Cardiac muscle cell (in vitro differentiated cells and primary cell): ENCODE measurements around the gene CPLX3. TPM values are rescaled to one million over a fixed set of nuclear protein-coding genes. Genes with fewer than 3 reads are reported as not detected.

Experiments used
- DNase-seq, 2 donors: peaks; one replicate each; pipeline versions ENCODE4 v3.0.0 to v3.0.0-alpha.2; 2010 to 2017; ENCODE audit warnings: low read depth in 1 of 2, low spot score in 1 of 2
- H3K27ac ChIP-seq: fragments of 200-600 bp; sonication (generic); 2 replicates; pipeline ENCODE4 v1.5.1; 2016
- H3K27me3 ChIP-seq: fragments of 200-600 bp; sonication (generic); 2 replicates; pipeline ENCODE4 v1.6.0; 2016; ENCODE audit warnings: control low read depth
- H3K36me3 ChIP-seq: fragments of 200-600 bp; sonication (generic); 2 replicates; pipeline ENCODE4 v1.5.1; 2016; ENCODE audit warnings: control low read depth
- H3K4me1 ChIP-seq: fragments of 200-600 bp; sonication (generic); 2 replicates; pipeline ENCODE4 v1.8.1; 2017; ENCODE audit warnings: low read depth, mild to moderate bottlenecking, mixed run types
- H3K4me3 ChIP-seq: fragments of 200-600 bp; sonication (generic); 2 replicates; pipeline ENCODE4 v1.5.1; 2016; ENCODE audit warnings: mild to moderate bottlenecking
- H3K9me3 ChIP-seq: fragments of 200-600 bp; sonication (generic); 2 replicates; pipeline ENCODE4 v1.5.1; 2017; ENCODE audit warnings: low read depth, mild to moderate bottlenecking, control low read depth
- polyA plus RNA-seq: library from polyadenylated mRNA; unstranded; fragments of >200 nt; fragmentation: Nextera tagmentation; extraction: Ambion mirVana; gene quantifications from 2 replicates; pipeline ENCODE4 v1.2.1, GENCODE V29; 2016
- total RNA-seq: library from RNA; depleted of rRNA; stranded (reverse); fragments of >200 nt; gene quantifications from 2 replicates; pipeline ENCODE4 v1.2.3, GENCODE V29; 2016
- TF ChIP-seq, protein P1 (sequence below): IDR thresholded peaks from 2 replicates; pipeline ENCODE4 v1.5.1; 2012; ENCODE audit warnings: low read depth, mild to moderate bottlenecking, low read length

The CPLX3 gene
- total and polyA plus RNA-seq, 2 experiments from 2014 or later: not detected

DNA sequence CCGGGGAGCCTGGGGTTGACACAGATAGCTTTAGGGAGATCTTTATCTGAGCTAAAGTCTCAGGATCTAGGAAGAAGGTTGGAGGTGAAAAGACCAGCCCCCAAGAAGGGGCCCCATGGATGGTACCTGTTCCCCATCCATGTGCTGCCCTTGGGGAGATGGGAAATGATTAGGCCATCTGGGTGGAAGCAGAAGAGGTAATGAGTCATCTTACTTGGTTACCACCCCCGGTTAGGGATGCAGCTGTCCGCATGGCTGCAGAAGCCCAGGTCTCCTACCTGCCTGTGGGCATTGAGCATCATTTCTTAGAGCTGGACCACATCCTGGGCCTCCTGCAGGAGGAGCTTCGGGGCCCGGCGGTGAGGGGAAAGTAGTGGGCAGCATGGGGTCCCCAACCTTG, 3.1 kb upstream of the CPLX3 start:
- Histone ChIP-seq H3K27ac (no peak overlapping the region), H3K4me3 (no peak overlapping the region), H3K36me3 (no peaks in the 10 kb centered on the region), H3K4me1 (no peaks in the 10 kb centered on the region), H3K27me3 (peaks cover 42% of the 10 kb centered on the region), H3K9me3 (no peaks in the 10 kb centered on the region)
- TF ChIP-seq, protein P1, sequence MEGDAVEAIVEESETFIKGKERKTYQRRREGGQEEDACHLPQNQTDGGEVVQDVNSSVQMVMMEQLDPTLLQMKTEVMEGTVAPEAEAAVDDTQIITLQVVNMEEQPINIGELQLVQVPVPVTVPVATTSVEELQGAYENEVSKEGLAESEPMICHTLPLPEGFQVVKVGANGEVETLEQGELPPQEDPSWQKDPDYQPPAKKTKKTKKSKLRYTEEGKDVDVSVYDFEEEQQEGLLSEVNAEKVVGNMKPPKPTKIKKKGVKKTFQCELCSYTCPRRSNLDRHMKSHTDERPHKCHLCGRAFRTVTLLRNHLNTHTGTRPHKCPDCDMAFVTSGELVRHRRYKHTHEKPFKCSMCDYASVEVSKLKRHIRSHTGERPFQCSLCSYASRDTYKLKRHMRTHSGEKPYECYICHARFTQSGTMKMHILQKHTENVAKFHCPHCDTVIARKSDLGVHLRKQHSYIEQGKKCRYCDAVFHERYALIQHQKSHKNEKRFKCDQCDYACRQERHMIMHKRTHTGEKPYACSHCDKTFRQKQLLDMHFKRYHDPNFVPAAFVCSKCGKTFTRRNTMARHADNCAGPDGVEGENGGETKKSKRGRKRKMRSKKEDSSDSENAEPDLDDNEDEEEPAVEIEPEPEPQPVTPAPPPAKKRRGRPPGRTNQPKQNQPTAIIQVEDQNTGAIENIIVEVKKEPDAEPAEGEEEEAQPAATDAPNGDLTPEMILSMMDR: no peak
- DNase-seq: no peak

GRCh38 chr15:74824976-74825375, 1.5 kb upstream of the CPLX3 start:
- H3K27me3 ChIP-seq: peaks cover 48% of the 10 kb centered on the region
- no peak overlapping the region for H3K27ac ChIP-seq
- no peaks in the 10 kb centered on the region for H3K36me3 ChIP-seq
- no peaks in the 10 kb centered on the region for H3K4me1 ChIP-seq
- DNase-seq: no peak
- no peaks in the 10 kb centered on the region for H3K9me3 ChIP-seq
- no peak overlapping the region for H3K4me3 ChIP-seq
- TF ChIP-seq, protein P1: no peak

DNA sequence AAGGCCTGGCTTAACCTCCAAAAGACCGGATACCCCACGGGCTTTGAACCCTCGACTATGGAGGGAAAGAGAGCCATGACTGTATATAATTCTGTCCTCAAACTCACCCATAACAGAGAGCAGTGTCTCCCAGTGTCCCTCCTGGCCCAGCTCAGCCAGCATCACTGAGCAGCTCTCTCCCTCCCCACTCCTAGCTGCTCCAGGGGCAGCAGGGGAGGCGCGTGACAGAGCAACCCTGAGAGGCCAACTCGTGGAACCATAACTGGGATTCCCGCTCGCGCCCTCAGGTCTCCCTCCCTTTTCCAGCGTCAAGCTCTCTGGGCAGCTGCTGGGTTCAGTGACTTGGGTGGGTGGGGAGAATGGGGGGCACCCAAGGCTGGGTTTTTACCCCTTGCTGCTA, 561 bp upstream of the CPLX3 start:
- Histone ChIP-seq H3K4me1 (no peaks in the 10 kb centered on the region), H3K27ac (no peak overlapping the region), H3K36me3 (no peaks in the 10 kb centered on the region), H3K4me3 (no peak overlapping the region), H3K9me3 (no peaks in the 10 kb centered on the region), H3K27me3 (peaks cover 48% of the 10 kb centered on the region)
- TF ChIP-seq, protein P1: no peak
- no peak for DNase-seq

GRCh38 chr15:74826921-74827320, 494 bp downstream of the CPLX3 start:
- Histone ChIP-seq H3K27ac (no peak overlapping the region), H3K4me1 (peaks cover 2% of the 10 kb centered on the region), H3K36me3 (no peaks in the 10 kb centered on the region), H3K27me3 (peaks cover 48% of the 10 kb centered on the region), H3K4me3 (no peak overlapping the region), H3K9me3 (no peaks in the 10 kb centered on the region)
- TF ChIP-seq, protein P1: no peak
- DNase-seq: no peak

GRCh38 chr15:74827614-74828013, 1.2 kb downstream of the CPLX3 start:
- Histone ChIP-seq H3K4me3 (no peak overlapping the region), H3K9me3 (no peaks in the 10 kb centered on the region), H3K36me3 (no peaks in the 10 kb centered on the region), H3K27me3 (peaks cover 48% of the 10 kb centered on the region), H3K27ac (no peak overlapping the region), H3K4me1 (peaks cover 4% of the 10 kb centered on the region)
- TF ChIP-seq, protein P1: no peak
- DNase-seq: no peak

GRCh38 chr15:74828835-74829234, 2.4 kb downstream of the CPLX3 start:
- no peak for DNase-seq
- no peak overlapping the region for H3K4me3 ChIP-seq
- TF ChIP-seq, protein P1: no peak
- no peaks in the 10 kb centered on the region for H3K9me3 ChIP-seq
- peaks cover 4% of the 10 kb centered on the region for H3K4me1 ChIP-seq
- H3K36me3 ChIP-seq: no peaks in the 10 kb centered on the region
- peaks cover 46% of the 10 kb centered on the region for H3K27me3 ChIP-seq
- no peak overlapping the region for H3K27ac ChIP-seq
